Measurements from ENCODE around the gene NEU2. TPM values are rescaled to one million over a fixed set of nuclear protein-coding genes. Genes with fewer than 3 reads are reported as not detected.
A peak's percentile ranks its signal among the peaks of the same experiment; 100 is the strongest.

NEU2 gene
- total and polyA plus RNA-seq, 2 of the 13 experiments (the other 11 are each of a cell fraction or from before 2014, with no cell fraction given), result not detected

DNA sequence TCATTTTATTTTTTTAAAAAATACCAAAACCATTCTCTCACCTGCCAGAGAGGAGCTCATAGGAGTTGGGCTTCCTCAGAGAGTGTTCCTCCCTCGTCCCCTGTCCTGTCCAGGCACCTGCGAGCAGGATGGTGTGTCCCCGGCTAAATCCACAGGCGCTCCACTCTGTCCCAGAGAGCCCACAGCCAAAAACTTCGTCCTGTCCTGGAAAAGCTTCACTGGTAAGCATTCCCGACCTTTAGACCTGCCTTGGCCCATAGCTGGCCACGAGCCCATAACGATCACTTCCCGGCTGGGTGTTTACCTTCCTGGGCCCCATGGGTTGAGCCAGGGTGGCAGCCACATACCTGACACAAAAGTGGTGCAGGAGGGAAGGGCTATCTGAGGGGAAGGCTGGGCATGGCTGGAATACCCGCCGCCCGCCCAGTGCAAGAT is 19.4 kb upstream of the NEU2 start, which contains the start of gene NGEF (continued):
- TF ChIP-seq, protein P1, sequence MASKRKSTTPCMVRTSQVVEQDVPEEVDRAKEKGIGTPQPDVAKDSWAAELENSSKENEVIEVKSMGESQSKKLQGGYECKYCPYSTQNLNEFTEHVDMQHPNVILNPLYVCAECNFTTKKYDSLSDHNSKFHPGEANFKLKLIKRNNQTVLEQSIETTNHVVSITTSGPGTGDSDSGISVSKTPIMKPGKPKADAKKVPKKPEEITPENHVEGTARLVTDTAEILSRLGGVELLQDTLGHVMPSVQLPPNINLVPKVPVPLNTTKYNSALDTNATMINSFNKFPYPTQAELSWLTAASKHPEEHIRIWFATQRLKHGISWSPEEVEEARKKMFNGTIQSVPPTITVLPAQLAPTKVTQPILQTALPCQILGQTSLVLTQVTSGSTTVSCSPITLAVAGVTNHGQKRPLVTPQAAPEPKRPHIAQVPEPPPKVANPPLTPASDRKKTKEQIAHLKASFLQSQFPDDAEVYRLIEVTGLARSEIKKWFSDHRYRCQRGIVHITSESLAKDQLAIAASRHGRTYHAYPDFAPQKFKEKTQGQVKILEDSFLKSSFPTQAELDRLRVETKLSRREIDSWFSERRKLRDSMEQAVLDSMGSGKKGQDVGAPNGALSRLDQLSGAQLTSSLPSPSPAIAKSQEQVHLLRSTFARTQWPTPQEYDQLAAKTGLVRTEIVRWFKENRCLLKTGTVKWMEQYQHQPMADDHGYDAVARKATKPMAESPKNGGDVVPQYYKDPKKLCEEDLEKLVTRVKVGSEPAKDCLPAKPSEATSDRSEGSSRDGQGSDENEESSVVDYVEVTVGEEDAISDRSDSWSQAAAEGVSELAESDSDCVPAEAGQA (IDR thresholded peaks at IDR 0.05; ENCODE audit: low read depth), result peak; percentile 47; the same call in 1 of the 2 replicates
- TF ChIP-seq, protein P1 (CRISPR knock-in tag; IDR thresholded peaks at IDR 0.05; ENCODE audit: borderline replicate concordance), result no peak; the same call in 1 of the 2 replicates
- TF ChIP-seq ZNF605 (CRISPR knock-in tag; IDR thresholded peaks at IDR 0.05) (no peak), CCAR2 (optimal IDR thresholded peaks at IDR 0.05; ENCODE audit: low read depth, low read length) (no peak), ARNT (IDR thresholded peaks at IDR 0.05) (no peak), ATF7-NPFF (CRISPR knock-in tag; IDR thresholded peaks at IDR 0.05; ENCODE audit: low read depth) (peak; percentile 58; the same call in 1 of the 2 replicates), SNAPC2 (CRISPR knock-in tag; IDR thresholded peaks at IDR 0.05) (peak; percentile 81), HOXA9 (CRISPR knock-in tag; IDR thresholded peaks at IDR 0.05; ENCODE audit: borderline replicate concordance) (no peak), ZNF781 (CRISPR knock-in tag; IDR thresholded peaks at IDR 0.05; ENCODE audit: borderline replicate concordance, not compliant biosample characterization) (no peak), ZNF570 (CRISPR knock-in tag; IDR thresholded peaks at IDR 0.05; ENCODE audit: borderline replicate concordance) (no peak), YEATS2 (CRISPR knock-in tag; IDR thresholded peaks at IDR 0.05; ENCODE audit: borderline replicate concordance) (peak; percentile 76; the same call in 1 of the 2 replicates), ZSCAN9 (CRISPR knock-in tag; IDR thresholded peaks at IDR 0.05; ENCODE audit: borderline replicate concordance) (peak; percentile 90), ZMAT3 (CRISPR knock-in tag; conservative IDR thresholded peaks at IDR 0.05) (peak; percentile 60; the same call in 1 of the 2 replicates), NAIF1 (CRISPR knock-in tag; IDR thresholded peaks at IDR 0.05; ENCODE audit: borderline replicate concordance) (no peak), ZNF333 (CRISPR knock-in tag; IDR thresholded peaks at IDR 0.05; ENCODE audit: borderline replicate concordance) (0 out of 2 replicates have a peak, but pooled peaks have one; percentile 27)
- TF ChIP-seq, protein P2, sequence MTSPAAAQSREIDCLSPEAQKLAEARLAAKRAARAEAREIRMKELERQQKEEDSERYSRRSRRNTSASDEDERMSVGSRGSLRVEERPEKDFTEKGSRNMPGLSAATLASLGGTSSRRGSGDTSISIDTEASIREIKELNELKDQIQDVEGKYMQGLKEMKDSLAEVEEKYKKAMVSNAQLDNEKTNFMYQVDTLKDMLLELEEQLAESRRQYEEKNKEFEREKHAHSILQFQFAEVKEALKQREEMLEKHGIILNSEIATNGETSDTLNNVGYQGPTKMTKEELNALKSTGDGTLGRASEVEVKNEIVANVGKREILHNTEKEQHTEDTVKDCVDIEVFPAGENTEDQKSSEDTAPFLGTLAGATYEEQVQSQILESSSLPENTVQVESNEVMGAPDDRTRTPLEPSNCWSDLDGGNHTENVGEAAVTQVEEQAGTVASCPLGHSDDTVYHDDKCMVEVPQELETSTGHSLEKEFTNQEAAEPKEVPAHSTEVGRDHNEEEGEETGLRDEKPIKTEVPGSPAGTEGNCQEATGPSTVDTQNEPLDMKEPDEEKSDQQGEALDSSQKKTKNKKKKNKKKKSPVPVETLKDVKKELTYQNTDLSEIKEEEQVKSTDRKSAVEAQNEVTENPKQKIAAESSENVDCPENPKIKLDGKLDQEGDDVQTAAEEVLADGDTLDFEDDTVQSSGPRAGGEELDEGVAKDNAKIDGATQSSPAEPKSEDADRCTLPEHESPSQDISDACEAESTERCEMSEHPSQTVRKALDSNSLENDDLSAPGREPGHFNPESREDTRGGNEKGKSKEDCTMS (CRISPR knock-in tag; conservative IDR thresholded peaks at IDR 0.05), result 0 out of 2 replicates have a peak, but pooled peaks have one; percentile 23
- TF ChIP-seq, protein P3, sequence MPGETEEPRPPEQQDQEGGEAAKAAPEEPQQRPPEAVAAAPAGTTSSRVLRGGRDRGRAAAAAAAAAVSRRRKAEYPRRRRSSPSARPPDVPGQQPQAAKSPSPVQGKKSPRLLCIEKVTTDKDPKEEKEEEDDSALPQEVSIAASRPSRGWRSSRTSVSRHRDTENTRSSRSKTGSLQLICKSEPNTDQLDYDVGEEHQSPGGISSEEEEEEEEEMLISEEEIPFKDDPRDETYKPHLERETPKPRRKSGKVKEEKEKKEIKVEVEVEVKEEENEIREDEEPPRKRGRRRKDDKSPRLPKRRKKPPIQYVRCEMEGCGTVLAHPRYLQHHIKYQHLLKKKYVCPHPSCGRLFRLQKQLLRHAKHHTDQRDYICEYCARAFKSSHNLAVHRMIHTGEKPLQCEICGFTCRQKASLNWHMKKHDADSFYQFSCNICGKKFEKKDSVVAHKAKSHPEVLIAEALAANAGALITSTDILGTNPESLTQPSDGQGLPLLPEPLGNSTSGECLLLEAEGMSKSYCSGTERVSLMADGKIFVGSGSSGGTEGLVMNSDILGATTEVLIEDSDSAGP (CRISPR knock-in tag; IDR thresholded peaks at IDR 0.05; ENCODE audit: borderline replicate concordance), result peak; percentile 54
- TF ChIP-seq, protein P4, sequence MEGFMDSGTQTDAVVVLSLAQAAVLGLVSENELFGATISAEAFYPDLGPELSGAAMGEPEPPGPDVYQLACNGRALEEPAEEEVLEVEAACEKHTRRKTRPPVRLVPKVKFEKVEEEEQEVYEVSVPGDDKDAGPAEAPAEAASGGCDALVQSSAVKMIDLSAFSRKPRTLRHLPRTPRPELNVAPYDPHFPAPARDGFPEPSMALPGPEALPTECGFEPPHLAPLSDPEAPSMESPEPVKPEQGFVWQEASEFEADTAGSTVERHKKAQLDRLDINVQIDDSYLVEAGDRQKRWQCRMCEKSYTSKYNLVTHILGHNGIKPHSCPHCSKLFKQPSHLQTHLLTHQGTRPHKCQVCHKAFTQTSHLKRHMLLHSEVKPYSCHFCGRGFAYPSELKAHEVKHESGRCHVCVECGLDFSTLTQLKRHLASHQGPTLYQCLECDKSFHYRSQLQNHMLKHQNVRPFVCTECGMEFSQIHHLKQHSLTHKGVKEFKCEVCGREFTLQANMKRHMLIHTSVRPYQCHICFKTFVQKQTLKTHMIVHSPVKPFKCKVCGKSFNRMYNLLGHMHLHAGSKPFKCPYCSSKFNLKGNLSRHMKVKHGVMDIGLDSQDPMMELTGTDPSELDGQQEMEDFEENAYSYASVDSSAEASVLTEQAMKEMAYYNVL (CRISPR knock-in tag; IDR thresholded peaks at IDR 0.05; ENCODE audit: borderline replicate concordance), result peak; percentile 86

All from HepG2 (cell line).